TTC549 (cell line): ENCODE results near the gene FAM162A.

Source experiments
- FAIRE-seq: peaks from 2 replicates; lab custom pipeline; 2012; peaks lifted over from hg19 to GRCh38; lab: Jason Lieb, UNC

Gene FAM162A

DNA sequence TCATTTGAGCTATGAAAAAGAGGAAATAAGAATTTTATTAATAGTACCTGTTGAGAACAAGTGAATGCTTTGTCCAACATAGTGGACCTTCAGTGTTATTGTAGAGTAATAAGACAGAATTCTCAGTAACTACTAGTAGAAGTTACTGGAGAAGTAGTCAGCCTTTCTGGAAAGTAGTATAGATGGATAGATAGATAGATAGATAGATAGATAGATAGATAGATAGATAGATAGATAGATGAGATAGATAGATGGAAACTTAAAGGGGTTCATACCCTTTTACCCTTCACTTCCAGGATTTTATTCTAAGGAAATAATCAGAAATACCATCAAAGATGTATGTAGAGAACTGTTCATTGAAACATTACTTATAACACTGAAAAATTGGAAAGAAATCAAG, 5.2 kb downstream of the FAM162A start:
- no peak for FAIRE-seq

DNA sequence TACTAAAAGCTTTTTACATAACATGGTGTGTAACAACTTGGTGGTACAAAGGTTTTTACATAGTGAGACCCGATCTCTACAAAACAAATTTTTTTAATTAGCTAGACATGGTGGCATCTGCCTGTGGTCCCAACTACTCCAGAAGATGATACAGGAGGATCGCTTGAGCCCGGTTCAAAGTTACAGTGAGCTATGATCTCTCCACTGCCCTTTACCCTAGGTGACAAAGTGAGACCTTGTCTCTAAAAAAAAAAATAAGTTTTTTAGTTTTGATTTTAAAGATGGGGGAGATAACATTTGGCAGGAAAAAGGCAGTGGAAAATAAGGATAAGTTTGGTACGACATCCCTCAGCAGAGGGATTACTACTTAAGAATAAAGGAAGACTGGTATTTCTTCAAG, 5.9 kb downstream of the FAM162A start:
- no peak for FAIRE-seq

- FAIRE-seq: no peak
These were observed 6.7 kb downstream of the FAM162A start for GRCh38 chr3:122390665-122391064.

- FAIRE-seq: no peak
These were observed 7.9 kb downstream of the FAM162A start for GRCh38 chr3:122391681-122392446.

DNA sequence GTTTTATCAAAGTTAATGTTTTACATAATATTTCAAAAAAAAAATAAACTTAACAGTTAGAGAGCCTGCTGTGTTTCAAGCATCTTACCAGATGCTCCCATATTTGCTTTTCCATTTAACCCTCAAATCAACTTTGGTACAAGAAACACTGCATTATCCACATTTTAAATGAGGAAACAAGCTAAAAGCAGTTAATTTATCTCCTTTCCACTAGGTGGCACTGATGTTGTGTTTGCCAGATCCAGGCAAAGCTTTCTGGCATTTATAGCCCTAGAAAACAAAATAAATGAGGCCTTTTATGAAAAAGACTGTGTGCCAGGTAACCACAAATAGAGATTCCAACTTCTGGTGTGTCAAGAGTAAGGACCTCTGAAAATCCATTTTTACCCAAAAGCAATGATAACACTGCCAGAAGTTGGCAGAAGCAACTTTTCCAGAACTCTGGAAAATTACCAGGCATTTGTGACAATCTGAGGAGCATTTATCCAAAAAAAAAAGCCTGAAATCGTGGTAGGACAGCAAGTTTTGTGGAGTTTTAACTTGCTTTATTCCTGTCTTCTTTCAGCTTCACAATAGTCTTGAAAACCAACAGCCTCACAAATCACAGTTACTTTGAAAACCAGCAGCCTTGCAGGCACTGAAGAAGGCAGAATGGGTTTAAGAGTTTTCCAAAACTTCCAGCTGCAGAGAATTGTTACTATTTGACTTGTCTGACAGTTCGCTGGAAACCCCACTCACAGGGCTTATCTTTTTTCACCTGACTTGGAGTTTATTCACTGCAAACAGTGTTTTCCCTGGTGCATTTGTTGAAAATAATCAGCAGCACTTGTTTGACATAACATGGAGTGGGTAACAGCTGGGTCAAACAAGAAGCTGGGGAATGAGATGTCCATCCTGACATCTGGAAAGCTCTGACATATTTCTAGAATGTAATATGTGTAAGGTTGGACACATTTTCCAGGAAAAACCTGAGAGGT, 9.2 kb downstream of the FAM162A start:
- peak; percentile 64 for FAIRE-seq

DNA sequence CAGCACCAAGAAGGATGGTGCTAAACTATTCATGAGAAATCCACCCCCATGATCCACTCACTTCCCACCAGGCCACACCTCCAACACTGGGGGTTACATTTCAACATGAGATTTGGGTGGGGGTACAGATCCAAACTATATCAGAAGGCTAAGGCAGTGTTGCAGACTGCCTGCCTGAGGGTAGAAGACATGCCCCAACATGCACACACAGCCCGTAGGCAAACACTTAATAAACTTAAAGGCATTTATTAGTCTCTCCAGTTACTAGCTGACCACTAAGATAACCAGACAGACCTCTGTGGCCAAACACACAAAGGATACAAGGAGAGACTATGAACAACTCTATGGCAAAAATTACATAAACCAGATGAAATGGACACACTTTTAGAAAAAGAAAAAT, 10.2 kb downstream of the FAM162A start:
- FAIRE-seq: no peak

GRCh38 chr3:122395582-122395981, 11.6 kb downstream of the FAM162A start:
- FAIRE-seq: no peak

- FAIRE-seq: no peak
These were observed 12.5 kb downstream of the FAM162A start for GRCh38 chr3:122396511-122396910.

- FAIRE-seq: no peak
These were observed 13.2 kb downstream of the FAM162A start for GRCh38 chr3:122397201-122397600.

- FAIRE-seq: no peak
These were observed 14.9 kb downstream of the FAM162A start for GRCh38 chr3:122398920-122399319.

DNA sequence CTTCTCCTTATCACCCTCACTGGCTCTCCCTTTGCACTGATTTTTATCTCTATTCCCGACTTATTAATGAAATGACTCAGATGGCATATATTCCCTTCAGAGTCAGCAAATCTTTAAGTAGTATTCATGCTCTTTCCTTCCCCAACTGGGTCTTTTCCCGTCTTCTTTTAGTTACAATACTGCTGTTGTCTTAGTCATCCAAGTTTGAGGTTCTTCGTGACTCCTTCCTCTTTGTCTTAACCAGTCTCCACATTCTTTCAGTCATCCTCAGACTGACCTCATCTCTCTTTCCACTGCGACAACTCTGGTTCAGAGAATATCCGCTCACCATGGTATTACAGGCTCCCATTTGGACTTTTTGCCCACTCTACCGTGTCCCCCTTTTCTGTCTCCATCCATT, 19.5 kb downstream of the FAM162A start:
- FAIRE-seq: no peak

- FAIRE-seq: no peak
These were observed 21.0 kb downstream of the FAM162A start for GRCh38 chr3:122405015-122405414.

- no peak for FAIRE-seq
These were observed 22.2 kb downstream of the FAM162A start for GRCh38 chr3:122406198-122406597.

- FAIRE-seq: no peak
These were observed 24.0 kb downstream of the FAM162A start for GRCh38 chr3:122407946-122408345.

- FAIRE-seq: no peak
These were observed 25.5 kb downstream of the FAM162A start for GRCh38 chr3:122409446-122409845.

GRCh38 chr3:122410111-122410510, 26.1 kb downstream of the FAM162A start:
- FAIRE-seq: no peak

DNA sequence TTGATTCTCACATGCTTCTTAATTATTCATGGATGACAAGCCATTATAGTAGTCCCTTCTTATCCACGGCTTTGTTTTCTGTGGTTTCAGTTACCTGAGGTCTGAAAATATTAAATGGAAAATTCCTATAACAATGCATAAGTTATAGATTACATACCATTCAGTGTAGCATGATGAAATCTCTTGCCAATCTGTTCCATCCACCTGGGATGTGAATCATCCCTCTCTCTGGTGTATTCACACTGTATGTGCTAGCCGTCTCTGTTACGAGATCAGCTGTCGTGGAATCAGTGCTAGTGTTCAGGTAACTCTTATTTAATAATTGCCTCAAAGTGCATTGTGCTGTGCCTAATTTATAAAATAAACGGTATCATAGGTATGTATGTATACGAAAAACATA, 26.7 kb downstream of the FAM162A start:
- no peak for FAIRE-seq

GRCh38 chr3:122414391-122414790, 30.4 kb downstream of the FAM162A start:
- FAIRE-seq: no peak

DNA sequence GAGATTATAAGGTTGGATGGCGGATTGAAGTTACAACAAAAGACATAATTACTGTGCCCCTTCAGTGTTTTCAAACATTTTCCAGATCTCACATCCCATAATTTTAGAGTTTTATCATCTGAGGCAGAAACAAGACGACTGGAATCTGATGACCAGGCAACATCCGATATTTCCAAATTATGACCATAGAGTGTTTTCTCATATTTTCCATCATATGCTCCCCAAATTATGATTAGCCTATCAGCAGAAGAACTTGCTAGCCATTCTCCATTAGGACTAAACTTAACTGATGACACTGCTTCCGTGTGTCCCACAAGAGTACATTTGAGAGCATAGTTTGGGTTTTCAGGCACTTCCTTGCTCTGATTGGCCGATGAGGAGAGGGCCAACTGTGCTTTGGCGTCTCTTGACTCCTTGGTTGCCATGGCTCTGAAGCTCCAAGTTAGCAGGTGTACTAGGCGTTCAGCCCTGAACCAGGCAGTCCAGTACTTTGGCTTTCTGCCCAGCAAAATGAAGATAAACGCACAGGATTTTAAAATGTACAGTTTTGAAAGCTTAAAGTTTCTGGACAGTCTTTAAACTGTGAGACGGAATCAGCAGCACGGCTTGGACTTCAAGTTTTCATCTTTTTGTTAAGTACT, 31.2 kb downstream of the FAM162A start:
- no peak for FAIRE-seq

- peak; percentile 82 for FAIRE-seq
These were observed 32.0 kb downstream of the FAM162A start, which contains the start of gene WDR5B for GRCh38 chr3:122415762-122416654. WDR5B (minus strand) TSS chr3:122416062; CDS start chr3:122415528, 534 bp downstream.

GRCh38 chr3:122416966-122417365, 33.0 kb downstream of the FAM162A start:
- no peak for FAIRE-seq

GRCh38 chr3:122421101-122421500, 37.1 kb downstream of the FAM162A start:
- no peak for FAIRE-seq
